Measurements from ENCODE around the gene AKR1B1. TPM values are rescaled to one million over a fixed set of nuclear protein-coding genes. Genes with fewer than 3 reads are reported as not detected.
A peak's percentile ranks its signal among the peaks of the same experiment; 100 is the strongest.

AKR1B1 gene
- total RNA-seq, 1 experiment from 2014 or later = 139 TPM

DNA sequence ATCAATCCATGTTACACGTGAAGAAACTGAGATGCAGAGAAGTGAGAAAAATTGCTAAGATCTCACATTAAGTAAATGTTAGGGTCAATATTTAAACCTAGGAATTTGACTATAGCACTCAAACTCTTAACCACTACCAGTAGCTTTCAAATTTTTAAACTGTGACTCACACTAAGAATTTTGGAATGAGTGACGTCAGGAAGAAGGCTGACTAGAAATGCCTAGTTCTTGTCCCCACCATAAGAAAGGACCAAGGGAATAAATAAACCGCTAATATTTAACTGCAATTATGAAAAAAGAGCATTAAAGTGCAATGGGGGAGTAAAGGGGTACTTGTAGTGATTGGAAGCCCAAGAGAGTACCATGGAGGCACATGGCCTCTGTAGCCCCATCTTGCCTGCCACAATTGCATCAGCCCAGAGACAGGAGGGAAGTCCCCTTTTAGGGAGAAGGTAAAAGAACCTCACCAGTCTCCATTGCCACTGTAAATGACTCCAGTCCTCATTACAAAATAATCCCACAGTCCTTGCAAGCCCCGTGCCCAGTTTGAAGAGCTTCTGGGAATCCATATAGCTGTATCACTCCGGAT, 3.5 kb upstream of the AKR1B1 start:
- intact Hi-C loops (cut with micrococcal nuclease; ENCODE audit: unreplicated experiment) = no loop called here
- TF ChIP-seq, protein P1, sequence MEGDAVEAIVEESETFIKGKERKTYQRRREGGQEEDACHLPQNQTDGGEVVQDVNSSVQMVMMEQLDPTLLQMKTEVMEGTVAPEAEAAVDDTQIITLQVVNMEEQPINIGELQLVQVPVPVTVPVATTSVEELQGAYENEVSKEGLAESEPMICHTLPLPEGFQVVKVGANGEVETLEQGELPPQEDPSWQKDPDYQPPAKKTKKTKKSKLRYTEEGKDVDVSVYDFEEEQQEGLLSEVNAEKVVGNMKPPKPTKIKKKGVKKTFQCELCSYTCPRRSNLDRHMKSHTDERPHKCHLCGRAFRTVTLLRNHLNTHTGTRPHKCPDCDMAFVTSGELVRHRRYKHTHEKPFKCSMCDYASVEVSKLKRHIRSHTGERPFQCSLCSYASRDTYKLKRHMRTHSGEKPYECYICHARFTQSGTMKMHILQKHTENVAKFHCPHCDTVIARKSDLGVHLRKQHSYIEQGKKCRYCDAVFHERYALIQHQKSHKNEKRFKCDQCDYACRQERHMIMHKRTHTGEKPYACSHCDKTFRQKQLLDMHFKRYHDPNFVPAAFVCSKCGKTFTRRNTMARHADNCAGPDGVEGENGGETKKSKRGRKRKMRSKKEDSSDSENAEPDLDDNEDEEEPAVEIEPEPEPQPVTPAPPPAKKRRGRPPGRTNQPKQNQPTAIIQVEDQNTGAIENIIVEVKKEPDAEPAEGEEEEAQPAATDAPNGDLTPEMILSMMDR (IDR thresholded peaks at IDR 0.05; ENCODE audit: unreplicated experiment) = no peak
- H3K9me3 Mint-ChIP-seq (ENCODE audit: low read depth, unreplicated experiment) = peaks cover 8% of the 10 kb centered on the region
- BruUV-seq (replicated peaks) = no TSS peak
- DNase-seq = peak; percentile 13
- H3K27me3 Mint-ChIP-seq (ENCODE audit: unreplicated experiment) = no peaks in the 10 kb centered on the region
- H3K27ac Mint-ChIP-seq (ENCODE audit: unreplicated experiment) = peak overlapping the region; percentile 74
- peaks cover 23% of the 10 kb centered on the region for H3K4me1 Mint-ChIP-seq (ENCODE audit: low read depth, unreplicated experiment)
- CTCF ChIA-PET = interaction anchor here (1.0 to 1.6 kb wide), 3 partner anchors 30 to 184 kb away, joined by 3 to 5 read pairs (median 3); partner anchors contain the start of gene BPGM
- peaks cover 26% of the 10 kb centered on the region for H3K36me3 Mint-ChIP-seq (ENCODE audit: insufficient read depth, unreplicated experiment)
- no peak overlapping the region for H3K4me3 Mint-ChIP-seq (ENCODE audit: low read depth, unreplicated experiment)

GRCh38 chr7:134461916-134462315, 3.0 kb upstream of the AKR1B1 start:
- no TSS peak for BruUV-seq (replicated peaks)
- peak overlapping the region; percentile 74 for H3K27ac Mint-ChIP-seq (ENCODE audit: unreplicated experiment)

DNA sequence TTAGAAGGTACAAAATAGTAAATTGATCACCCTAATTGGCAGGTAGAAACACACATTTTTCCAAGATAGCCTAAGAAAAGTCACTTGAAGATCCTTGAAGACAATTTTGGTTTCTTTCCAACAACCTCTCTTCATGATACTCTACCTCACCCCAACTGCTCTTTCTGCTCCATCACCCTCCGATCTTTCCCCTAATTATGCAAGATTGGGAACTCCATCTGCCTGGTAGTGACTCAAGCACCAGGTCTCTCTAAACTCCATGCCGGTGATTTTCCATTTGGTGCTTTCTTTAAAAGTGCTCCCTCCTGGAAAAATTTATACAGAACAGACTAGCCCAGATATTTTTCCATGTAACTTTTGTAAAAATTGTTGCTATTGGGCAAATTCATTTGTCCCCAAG, 1.1 kb upstream of the AKR1B1 start:
- no TSS peak for BruUV-seq (replicated peaks)
- TF ChIP-seq, protein P1 (IDR thresholded peaks at IDR 0.05; ENCODE audit: unreplicated experiment) = no peak
- DNase-seq = no peak
- peaks cover 26% of the 10 kb centered on the region for H3K4me1 Mint-ChIP-seq (ENCODE audit: low read depth, unreplicated experiment)
- intact Hi-C loops (cut with micrococcal nuclease; ENCODE audit: unreplicated experiment) = no loop called here
- CTCF ChIA-PET = no interaction called here
- H3K4me3 Mint-ChIP-seq (ENCODE audit: low read depth, unreplicated experiment) = peak overlapping the region; percentile 87
- no peaks in the 10 kb centered on the region for H3K27me3 Mint-ChIP-seq (ENCODE audit: unreplicated experiment)
- no peak overlapping the region for H3K27ac Mint-ChIP-seq (ENCODE audit: unreplicated experiment)
- peaks cover 31% of the 10 kb centered on the region for H3K36me3 Mint-ChIP-seq (ENCODE audit: insufficient read depth, unreplicated experiment)
- H3K9me3 Mint-ChIP-seq (ENCODE audit: low read depth, unreplicated experiment) = peaks cover 3% of the 10 kb centered on the region

More at GRCh38 chr7:134461916-134462315, 3.0 kb upstream of the AKR1B1 start:
- Mint-ChIP-seq H3K9me3 (ENCODE audit: low read depth, unreplicated experiment) (peaks cover 8% of the 10 kb centered on the region), H3K36me3 (ENCODE audit: insufficient read depth, unreplicated experiment) (peaks cover 26% of the 10 kb centered on the region), H3K27me3 (ENCODE audit: unreplicated experiment) (no peaks in the 10 kb centered on the region), H3K4me3 (ENCODE audit: low read depth, unreplicated experiment) (no peak overlapping the region), H3K4me1 (ENCODE audit: low read depth, unreplicated experiment) (peaks cover 23% of the 10 kb centered on the region)
- CTCF ChIA-PET = interaction anchor here (1.0 to 1.6 kb wide), 3 partner anchors 29 to 184 kb away, joined by 3 to 5 read pairs (median 3); partner anchors contain the start of gene BPGM
- intact Hi-C loops (cut with micrococcal nuclease; ENCODE audit: unreplicated experiment) = no loop called here
- TF ChIP-seq, protein P1 (IDR thresholded peaks at IDR 0.05; ENCODE audit: unreplicated experiment) = no peak
- no peak for DNase-seq

DNA sequence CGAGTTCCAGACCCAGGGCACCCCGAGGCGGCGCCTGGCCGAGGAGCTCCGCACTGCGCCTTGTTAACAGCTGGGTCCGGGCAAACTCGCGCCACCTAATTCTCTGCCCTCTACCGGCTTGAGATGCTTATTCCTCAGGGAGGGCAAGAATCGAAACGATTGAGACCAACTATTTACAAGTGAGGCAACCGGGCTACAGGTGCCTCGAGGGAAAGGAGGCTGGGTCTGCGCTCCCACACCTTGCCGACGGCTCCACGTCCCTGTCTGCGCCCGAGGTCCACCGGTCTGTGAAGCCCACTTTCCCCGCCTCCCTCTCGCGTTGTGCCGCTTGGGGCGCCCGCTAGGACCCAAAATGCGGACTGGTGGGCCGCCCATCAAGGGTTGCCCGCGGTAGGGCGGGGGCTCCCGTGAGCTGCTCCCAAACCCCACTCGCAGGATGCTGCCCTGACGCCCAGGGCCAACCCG, 527 bp downstream of the AKR1B1 start:
- H3K4me3 Mint-ChIP-seq (ENCODE audit: low read depth, unreplicated experiment) = peak overlapping the region; percentile 87
- peak; percentile 57 for DNase-seq
- CTCF ChIA-PET = interaction anchor here (0.6 to 1.9 kb wide), 3 partner anchors 22 to 1608 kb away, joined by 4 to 11 read pairs (median 9); no protein-coding TSS in a partner anchor
- no TSS peak for BruUV-seq (replicated peaks)
- TF ChIP-seq, protein P1 (IDR thresholded peaks at IDR 0.05; ENCODE audit: unreplicated experiment) = peak; percentile 32
- no peaks in the 10 kb centered on the region for H3K27me3 Mint-ChIP-seq (ENCODE audit: unreplicated experiment)
- peak overlapping the region; percentile 39 for H3K27ac Mint-ChIP-seq (ENCODE audit: unreplicated experiment)
- H3K36me3 Mint-ChIP-seq (ENCODE audit: insufficient read depth, unreplicated experiment) = peaks cover 31% of the 10 kb centered on the region
- H3K4me1 Mint-ChIP-seq (ENCODE audit: low read depth, unreplicated experiment) = peaks cover 34% of the 10 kb centered on the region
- no peaks in the 10 kb centered on the region for H3K9me3 Mint-ChIP-seq (ENCODE audit: low read depth, unreplicated experiment)
- intact Hi-C loops (cut with micrococcal nuclease; ENCODE audit: unreplicated experiment) = loop anchor here (1.0 kb wide), 1 partner anchor 22 kb away; no protein-coding TSS in a partner anchor

Measured in Calu3 (cell line).